NCI-H748 (cell line): Measurements from ENCODE around the gene IGSF1.
A peak's percentile ranks its signal among the peaks of the same experiment; 100 is the strongest.

Experiments used
- DNase-seq: peaks from one replicate; lab custom pipeline; 2025; ENCODE audit not compliant: unreplicated experiment; lab: John Stamatoyannopoulos, UW

The IGSF1 gene

GRCh38 chrX:131271274-131271673 is 17.8 kb downstream of the IGSF1 start:
- DNase-seq = no peak

GRCh38 chrX:131270080-131270479 is 19.0 kb downstream of the IGSF1 start:
- no peak for DNase-seq

- DNase-seq = no peak
These were observed 24.4 kb downstream of the IGSF1 start for GRCh38 chrX:131264665-131265064.

- DNase-seq = no peak
These were observed 25.1 kb downstream of the IGSF1 start for GRCh38 chrX:131264053-131264452.

- DNase-seq = peak; percentile 42
These were observed 26.1 kb downstream of the IGSF1 start for GRCh38 chrX:131262738-131263679.

- peak; percentile 68 for DNase-seq
These were observed 26.9 kb downstream of the IGSF1 start for GRCh38 chrX:131262200-131262599.

- DNase-seq = no peak
These were observed 31.7 kb downstream of the IGSF1 start for GRCh38 chrX:131257367-131257766.

GRCh38 chrX:131250984-131251738 is 37.9 kb downstream of the IGSF1 start:
- DNase-seq = peak; percentile 34

GRCh38 chrX:131239057-131239456 is 50.0 kb downstream of the IGSF1 start:
- peak; percentile 65 for DNase-seq

- DNase-seq = peak; percentile 63
These were observed 51.7 kb downstream of the IGSF1 start for GRCh38 chrX:131237363-131237762.

- no peak for DNase-seq
These were observed 53.1 kb downstream of the IGSF1 start for GRCh38 chrX:131235768-131236545.

GRCh38 chrX:131227608-131228007 is 61.5 kb downstream of the IGSF1 start:
- no peak for DNase-seq

- no peak for DNase-seq
These were observed 62.5 kb downstream of the IGSF1 start for GRCh38 chrX:131226591-131226990.

GRCh38 chrX:131225078-131225477 is 64.0 kb downstream of the IGSF1 start:
- no peak for DNase-seq
